Thyroid gland (tissue), 4 donors: ENCODE results near the gene TMEM119. TPM values are rescaled to one million over a fixed set of nuclear protein-coding genes. Genes with fewer than 3 reads are reported as not detected.

Experiments
- DNase-seq, 2 donors: peaks; one replicate each; pipeline ENCODE4 v3.0.0-alpha.2; 2019
- H3K27ac ChIP-seq, 3 donors: fragments of 200-600 bp; sonication (generic); 1 replicate in 2 of 3; 2 replicates in 1 of 3; pipeline ENCODE4 v1.5.1; 2016 to 2019; ENCODE audit warnings: mild to moderate bottlenecking in 1 of 3, moderate library complexity in 1 of 3
- H3K27me3 ChIP-seq: fragments of 200-600 bp; sonication (generic); one replicate; pipeline ENCODE4 v1.5.1; 2019
- H3K36me3 ChIP-seq, 2 donors: fragments of 200-600 bp; sonication (generic); one replicate each; pipeline ENCODE4 v1.5.1; 2016 to 2019
- H3K4me1 ChIP-seq, 2 donors: fragments of 200-600 bp; sonication (generic); one replicate each; pipeline ENCODE4 v1.5.1; 2017 to 2019
- H3K4me3 ChIP-seq, 3 donors: fragments of 200-600 bp; sonication (generic); replicated peaks in 1 of 3; 1 replicate in 2 of 3; 2 replicates in 1 of 3; pipeline ENCODE4 v1.5.1; 2016; ENCODE audit warnings: mild to moderate bottlenecking in 1 of 3
- H3K9me3 ChIP-seq: fragments of 200-600 bp; sonication (generic); one replicate; pipeline ENCODE4 v1.5.1; 2017
- POLR2A ChIP-seq, 2 donors: fragments of 450-650 bp; IDR thresholded peaks; one replicate each; pipeline ENCODE4 v1.6.1; 2017; ENCODE audit warnings: antibody characterized with exemption in 2 of 2, mild to moderate bottlenecking in 2 of 2, moderate library complexity in 1 of 2
- WGBS, 2 donors: methylation state at CpG; one replicate each; pipeline ENCODE4 v1.1.5; 2017; 5-methylcytosine and 5-hydroxymethylcytosine counted together
- intact Hi-C: fragments of 100-400 bp; cut with DNase I; formaldehyde crosslinking; loops from one replicate; pipeline ENCODE4 v1.15.1; 2023
- total RNA-seq, 4 donors: library from RNA; depleted of rRNA; stranded (reverse); fragments of >200 nt; gene quantifications; one replicate each; pipeline ENCODE4 v1.2.3, GENCODE V29; 2016
- TF ChIP-seq, protein P1 (sequence below), 6 experiments: fragments of 200-600 bp in 3 of 6; fragments of 450-650 bp in 3 of 6; sonication (generic) in 3 of 6; IDR thresholded peaks; one replicate each; pipeline ENCODE4 v1.5.1; 2016 to 2019; ENCODE audit warnings: antibody characterized with exemption in 6 of 6, mild to moderate bottlenecking in 2 of 6, inconsistent platforms in 1 of 6, moderate library complexity in 1 of 6

The TMEM119 gene
- total RNA-seq, 4 donors from 2014 or later, result 6.9 to 21.6 (median 15.3) TPM

DNA sequence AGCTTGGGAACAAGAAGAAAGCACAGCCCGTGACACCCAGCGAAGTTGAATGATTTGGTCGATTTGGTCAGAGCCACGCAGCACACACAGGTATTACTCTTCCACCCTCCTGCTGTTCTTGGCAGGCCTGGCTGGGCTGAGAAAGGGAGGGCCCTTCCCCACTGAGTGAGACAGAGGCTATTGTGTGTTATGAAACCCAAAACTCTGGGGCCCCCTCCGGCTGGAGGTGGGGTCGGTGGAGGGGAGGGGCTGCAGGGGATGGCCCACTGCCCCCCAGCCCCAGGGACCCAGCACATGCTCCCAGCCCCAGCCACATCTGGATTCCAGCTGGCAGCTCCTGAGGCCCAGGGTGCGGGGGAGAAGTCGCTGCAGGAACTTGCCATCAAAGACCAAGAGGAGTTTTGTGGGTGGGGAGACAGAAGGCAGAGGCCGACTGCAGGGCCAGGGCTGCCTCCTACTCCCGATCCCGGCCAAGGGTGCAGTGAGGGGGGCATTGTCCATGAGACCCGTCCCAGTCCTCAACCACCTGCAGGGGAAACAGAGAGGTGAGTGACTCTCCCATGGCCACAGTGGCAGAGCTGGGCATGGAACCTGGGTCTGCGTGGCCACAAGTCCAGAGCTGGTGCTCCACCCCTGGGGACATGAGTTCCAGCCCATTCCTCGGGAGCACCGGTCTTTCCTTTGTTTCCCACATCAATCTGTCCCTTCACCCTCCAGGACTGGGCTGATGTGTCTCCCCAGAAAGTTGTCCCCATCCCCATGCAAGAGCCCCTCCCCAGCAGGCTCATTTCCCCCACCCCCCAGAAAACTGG, 8.7 kb downstream of the TMEM119 start:
- peak; percentile 34 to 45 for DNase-seq
- no peak overlapping the region for H3K4me3 ChIP-seq
- no peaks in the 10 kb centered on the region for H3K27me3 ChIP-seq
- H3K9me3 ChIP-seq, result no peaks in the 10 kb centered on the region
- TF ChIP-seq, protein P1, sequence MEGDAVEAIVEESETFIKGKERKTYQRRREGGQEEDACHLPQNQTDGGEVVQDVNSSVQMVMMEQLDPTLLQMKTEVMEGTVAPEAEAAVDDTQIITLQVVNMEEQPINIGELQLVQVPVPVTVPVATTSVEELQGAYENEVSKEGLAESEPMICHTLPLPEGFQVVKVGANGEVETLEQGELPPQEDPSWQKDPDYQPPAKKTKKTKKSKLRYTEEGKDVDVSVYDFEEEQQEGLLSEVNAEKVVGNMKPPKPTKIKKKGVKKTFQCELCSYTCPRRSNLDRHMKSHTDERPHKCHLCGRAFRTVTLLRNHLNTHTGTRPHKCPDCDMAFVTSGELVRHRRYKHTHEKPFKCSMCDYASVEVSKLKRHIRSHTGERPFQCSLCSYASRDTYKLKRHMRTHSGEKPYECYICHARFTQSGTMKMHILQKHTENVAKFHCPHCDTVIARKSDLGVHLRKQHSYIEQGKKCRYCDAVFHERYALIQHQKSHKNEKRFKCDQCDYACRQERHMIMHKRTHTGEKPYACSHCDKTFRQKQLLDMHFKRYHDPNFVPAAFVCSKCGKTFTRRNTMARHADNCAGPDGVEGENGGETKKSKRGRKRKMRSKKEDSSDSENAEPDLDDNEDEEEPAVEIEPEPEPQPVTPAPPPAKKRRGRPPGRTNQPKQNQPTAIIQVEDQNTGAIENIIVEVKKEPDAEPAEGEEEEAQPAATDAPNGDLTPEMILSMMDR (IDR thresholded peaks at IDR 0.05), result no peak
- no peak for TF ChIP-seq POLR2A (IDR thresholded peaks at IDR 0.05)
- no peaks in the 10 kb centered on the region for H3K4me1 ChIP-seq
- no peaks in the 10 kb centered on the region for H3K36me3 ChIP-seq
- H3K27ac ChIP-seq, result no peak overlapping the region
- intact Hi-C loops, result no loop called here
- WGBS, 2 donors, result 30 to 39% methylated on average over 7 to 12 of the region's 15 CpGs

DNA sequence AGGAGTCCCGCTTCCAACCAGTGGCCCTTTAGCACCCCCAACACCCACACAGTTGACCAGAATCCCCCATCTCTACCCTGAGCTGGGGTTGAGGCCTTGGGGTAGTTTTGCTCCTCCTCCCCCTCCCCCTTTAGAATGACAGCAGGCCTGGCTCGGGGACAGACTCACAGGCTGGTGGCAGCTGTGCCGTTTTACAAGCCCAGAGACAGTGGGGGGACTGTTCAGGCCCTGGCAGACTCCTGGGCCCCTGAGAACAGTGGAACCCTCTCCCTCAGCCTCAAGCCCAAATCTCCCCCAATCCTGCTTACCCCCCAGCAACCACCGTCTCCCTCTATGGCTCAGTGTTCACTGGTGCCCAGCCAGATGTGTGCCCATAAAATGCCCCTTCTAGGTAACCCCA, 10.1 kb downstream of the TMEM119 start:
- no peak overlapping the region for H3K27ac ChIP-seq
- intact Hi-C loops, result no loop called here
- no peak for DNase-seq
- no peaks in the 10 kb centered on the region for H3K36me3 ChIP-seq
- no peak for TF ChIP-seq POLR2A (IDR thresholded peaks at IDR 0.05)
- TF ChIP-seq, protein P1 (IDR thresholded peaks at IDR 0.05), result no peak
- H3K9me3 ChIP-seq, result no peaks in the 10 kb centered on the region
- H3K27me3 ChIP-seq, result no peaks in the 10 kb centered on the region
- WGBS, 2 donors, result 69 to 82% methylated on average over 3 to 4 of the region's 4 CpGs
- H3K4me3 ChIP-seq, result no peak overlapping the region
- H3K4me1 ChIP-seq, result no peaks in the 10 kb centered on the region

DNA sequence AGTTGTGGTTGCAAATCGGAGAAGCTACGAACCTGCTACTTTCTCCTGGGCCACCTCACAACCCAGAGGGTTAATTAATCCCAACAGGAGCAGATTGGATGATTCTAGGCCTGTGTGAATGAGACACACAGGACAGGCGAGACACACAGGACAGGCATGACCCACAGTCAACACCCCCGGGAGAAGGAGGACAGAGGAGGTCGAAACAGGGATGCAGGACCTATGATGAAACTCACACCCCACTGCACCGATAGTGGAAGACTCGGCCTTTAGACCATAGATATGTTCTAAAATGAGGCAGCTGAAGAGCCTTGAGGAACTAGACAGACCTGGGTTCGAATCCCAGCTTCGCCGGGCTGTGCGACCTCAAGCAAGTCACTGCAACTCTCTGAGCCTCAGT, 11.6 kb downstream of the TMEM119 start:
- TF ChIP-seq, protein P1 (IDR thresholded peaks at IDR 0.05), result no peak
- TF ChIP-seq POLR2A (IDR thresholded peaks at IDR 0.05), result no peak
- Histone ChIP-seq H3K4me1 (peaks cover 0 to 3% of the 10 kb centered on the region in 2 donors), H3K4me3 (no peak overlapping the region), H3K27ac (no peak overlapping the region), H3K27me3 (no peaks in the 10 kb centered on the region), H3K36me3 (no peaks in the 10 kb centered on the region), H3K9me3 (no peaks in the 10 kb centered on the region)
- intact Hi-C loops, result no loop called here
- WGBS, 2 donors, result 93% methylated on average over 11 of the region's 11 CpGs
- no peak for DNase-seq

DNA sequence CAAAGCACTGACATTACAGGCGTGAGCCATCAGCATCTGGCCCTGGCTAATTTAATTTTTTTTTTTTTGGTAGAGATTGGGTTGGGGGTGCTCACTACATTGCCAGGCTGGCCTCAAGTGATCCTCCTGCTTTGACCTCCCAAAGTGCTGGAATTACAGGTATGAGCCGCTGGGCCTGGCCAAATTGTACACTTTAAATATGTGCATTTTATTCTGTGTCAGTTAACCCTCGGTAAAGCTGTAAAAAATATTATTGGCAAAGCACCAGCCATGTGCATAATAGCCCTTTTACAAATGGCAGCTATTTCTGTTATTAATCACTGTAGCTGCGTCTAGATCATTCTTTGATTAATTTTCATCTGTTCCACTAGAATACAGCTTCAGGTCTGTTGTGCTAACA, 12.0 kb downstream of the TMEM119 start:
- intact Hi-C loops, result no loop called here
- peaks cover 0 to 4% of the 10 kb centered on the region in 2 donors for H3K4me1 ChIP-seq
- DNase-seq, result no peak
- no peaks in the 10 kb centered on the region for H3K36me3 ChIP-seq
- no peak for TF ChIP-seq POLR2A (IDR thresholded peaks at IDR 0.05)
- TF ChIP-seq, protein P1 (IDR thresholded peaks at IDR 0.05), result no peak
- H3K27me3 ChIP-seq, result no peaks in the 10 kb centered on the region
- no peak overlapping the region for H3K27ac ChIP-seq
- WGBS, 2 donors, result 80 to 81% methylated on average over 4 of the region's 4 CpGs
- no peaks in the 10 kb centered on the region for H3K9me3 ChIP-seq
- H3K4me3 ChIP-seq, result no peak overlapping the region

DNA sequence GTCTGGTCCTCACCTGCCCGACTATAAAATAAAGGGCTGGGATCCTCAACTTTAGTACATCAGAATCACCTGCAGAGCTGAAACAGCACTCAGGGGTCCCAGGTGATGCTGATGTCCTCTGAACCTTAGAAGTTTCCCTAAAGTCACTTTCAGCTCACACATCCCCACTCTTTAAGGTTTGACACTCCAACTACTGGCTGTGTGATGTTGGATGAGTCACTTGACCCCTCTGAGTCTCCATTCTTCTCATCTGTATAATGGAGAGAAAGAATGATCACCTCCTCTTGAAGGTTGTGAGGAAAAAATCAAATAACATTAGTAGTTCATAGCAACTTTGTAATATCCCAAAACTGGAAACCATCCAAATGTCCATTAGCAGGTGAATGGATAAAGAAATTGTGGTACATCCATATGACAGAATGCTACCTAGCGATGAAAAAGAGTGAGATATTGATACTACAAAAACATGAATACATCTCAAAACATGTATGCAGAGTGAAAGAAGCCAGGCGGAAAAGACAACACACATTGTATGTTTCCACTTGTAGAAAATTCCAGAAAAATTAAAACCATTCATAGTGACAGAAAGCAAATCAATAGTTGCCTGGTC, 13.3 kb downstream of the TMEM119 start:
- no peak overlapping the region for H3K27ac ChIP-seq
- no peak overlapping the region for H3K4me3 ChIP-seq
- H3K4me1 ChIP-seq, result peaks cover 0 to 4% of the 10 kb centered on the region in 2 donors
- no peaks in the 10 kb centered on the region for H3K27me3 ChIP-seq
- no peaks in the 10 kb centered on the region for H3K36me3 ChIP-seq
- WGBS, 2 donors, result 85% methylated on average over 3 of the region's 3 CpGs
- DNase-seq, result no peak
- intact Hi-C loops, result no loop called here
- TF ChIP-seq, protein P1 (IDR thresholded peaks at IDR 0.05), result no peak
- no peak for TF ChIP-seq POLR2A (IDR thresholded peaks at IDR 0.05)
- H3K9me3 ChIP-seq, result no peaks in the 10 kb centered on the region
